Neuron (in vitro differentiated cells): ENCODE measurements around the gene MAD1L1.

ENCODE experiments used
- H2AFZ ChIP-seq: one replicate; pipeline ENCODE4 v1.6.1; 2013; ENCODE audit warnings: low read depth, mild to moderate bottlenecking, inconsistent platforms, low read length, moderate library complexity
- H3K27me3 ChIP-seq: one replicate; pipeline ENCODE4 v1.6.1; 2013; ENCODE audit warnings: low read length; ENCODE audit not compliant: insufficient read depth
- H3K36me3 ChIP-seq: one replicate; pipeline ENCODE4 v1.6.1; 2013; ENCODE audit warnings: low read length; ENCODE audit not compliant: insufficient read depth
- H3K4me1 ChIP-seq: one replicate; pipeline ENCODE4 v1.6.1; 2013; ENCODE audit warnings: low read length; ENCODE audit not compliant: insufficient read depth
- H3K4me3 ChIP-seq: 2 replicates; pipeline ENCODE4 v1.5.1; 2013; ENCODE audit warnings: mild to moderate bottlenecking, low read length, moderate library complexity
- H3K9me3 ChIP-seq: one replicate; pipeline ENCODE4 v1.6.1; 2013; ENCODE audit warnings: low read length

The MAD1L1 gene

DNA sequence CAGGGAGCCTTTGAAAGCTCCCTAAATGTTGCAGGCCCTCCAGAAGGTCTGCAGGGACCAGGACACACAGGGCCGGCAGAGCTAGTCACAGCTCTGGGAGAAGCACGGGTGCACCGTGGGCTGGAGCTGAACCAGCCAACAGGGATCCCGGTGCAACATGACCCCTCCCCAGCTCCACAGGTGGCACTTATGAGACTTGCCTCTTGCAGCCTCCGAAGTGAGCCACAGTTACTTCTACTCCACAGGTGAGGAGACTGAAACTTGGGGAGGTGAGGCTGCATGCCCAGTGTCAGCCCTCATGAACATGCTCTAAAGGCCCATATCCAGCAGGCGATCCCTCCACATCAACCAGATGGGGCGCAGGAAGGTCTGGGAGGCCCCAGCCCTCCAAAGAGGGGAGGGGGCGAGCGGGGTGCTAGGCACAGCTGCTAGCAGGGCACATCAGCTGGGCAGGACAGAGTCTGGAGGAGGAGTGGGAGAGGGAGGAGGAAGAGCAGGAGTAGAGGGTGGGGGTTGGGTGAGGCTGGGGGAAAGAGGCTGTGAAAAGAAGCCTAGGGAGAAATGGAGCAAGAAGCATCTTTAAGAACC, 338.3 kb downstream of the MAD1L1 start:
- no peaks in the 10 kb centered on the region for H3K4me1 ChIP-seq
- no peaks in the 10 kb centered on the region for H3K27me3 ChIP-seq
- peaks cover 6% of the 10 kb centered on the region for H3K9me3 ChIP-seq
- peaks cover 12% of the 10 kb centered on the region for H3K36me3 ChIP-seq
- H2AFZ ChIP-seq = no peak overlapping the region
- no peak overlapping the region for H3K4me3 ChIP-seq

DNA sequence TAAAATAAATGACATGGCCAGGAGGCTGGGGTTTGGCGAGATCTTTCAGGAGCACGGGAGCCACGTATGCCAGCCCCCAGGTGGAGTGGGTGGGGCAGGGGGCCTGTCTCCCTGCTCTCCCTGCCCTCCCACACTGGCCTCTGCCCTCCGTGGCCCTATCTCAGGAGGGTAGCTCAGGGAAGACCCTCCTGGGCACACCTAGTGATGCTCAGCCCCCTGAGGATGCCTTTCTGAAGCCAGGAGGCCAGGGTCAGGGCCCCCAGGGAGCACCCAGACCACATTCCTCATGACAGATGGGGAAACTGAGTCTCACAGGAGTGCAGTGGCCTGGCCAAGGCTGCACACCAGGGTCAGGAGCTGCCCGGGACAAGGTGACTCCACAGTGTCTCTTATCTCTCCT, 339.3 kb downstream of the MAD1L1 start:
- no peak overlapping the region for H3K4me3 ChIP-seq
- H3K9me3 ChIP-seq = peaks cover 6% of the 10 kb centered on the region
- H2AFZ ChIP-seq = no peak overlapping the region
- H3K27me3 ChIP-seq = no peaks in the 10 kb centered on the region
- H3K36me3 ChIP-seq = peaks cover 9% of the 10 kb centered on the region
- no peaks in the 10 kb centered on the region for H3K4me1 ChIP-seq

DNA sequence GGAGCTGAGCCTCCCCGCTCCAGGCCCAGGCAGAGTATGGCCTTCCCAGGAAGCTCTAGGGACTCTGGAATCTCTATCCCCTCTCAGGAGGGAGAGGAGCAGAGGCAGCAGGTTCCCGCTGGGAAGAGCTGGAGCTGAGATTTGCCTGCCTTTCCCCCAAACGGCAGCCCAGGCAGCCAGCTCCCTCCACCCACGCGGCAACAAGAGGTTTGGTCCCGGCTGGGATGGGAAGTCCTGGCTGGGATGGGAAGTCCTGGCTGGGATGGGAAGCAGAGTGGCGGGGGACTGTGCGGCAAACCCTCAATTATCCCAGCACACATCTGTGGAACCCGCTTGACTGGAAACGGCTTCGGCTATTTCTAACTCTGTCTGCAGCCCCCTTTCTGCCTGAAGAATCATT, 339.7 kb downstream of the MAD1L1 start:
- H3K9me3 ChIP-seq = peaks cover 2% of the 10 kb centered on the region
- H3K4me3 ChIP-seq = no peak overlapping the region
- peaks cover 8% of the 10 kb centered on the region for H3K36me3 ChIP-seq
- no peak overlapping the region for H2AFZ ChIP-seq
- no peaks in the 10 kb centered on the region for H3K4me1 ChIP-seq
- H3K27me3 ChIP-seq = no peaks in the 10 kb centered on the region

DNA sequence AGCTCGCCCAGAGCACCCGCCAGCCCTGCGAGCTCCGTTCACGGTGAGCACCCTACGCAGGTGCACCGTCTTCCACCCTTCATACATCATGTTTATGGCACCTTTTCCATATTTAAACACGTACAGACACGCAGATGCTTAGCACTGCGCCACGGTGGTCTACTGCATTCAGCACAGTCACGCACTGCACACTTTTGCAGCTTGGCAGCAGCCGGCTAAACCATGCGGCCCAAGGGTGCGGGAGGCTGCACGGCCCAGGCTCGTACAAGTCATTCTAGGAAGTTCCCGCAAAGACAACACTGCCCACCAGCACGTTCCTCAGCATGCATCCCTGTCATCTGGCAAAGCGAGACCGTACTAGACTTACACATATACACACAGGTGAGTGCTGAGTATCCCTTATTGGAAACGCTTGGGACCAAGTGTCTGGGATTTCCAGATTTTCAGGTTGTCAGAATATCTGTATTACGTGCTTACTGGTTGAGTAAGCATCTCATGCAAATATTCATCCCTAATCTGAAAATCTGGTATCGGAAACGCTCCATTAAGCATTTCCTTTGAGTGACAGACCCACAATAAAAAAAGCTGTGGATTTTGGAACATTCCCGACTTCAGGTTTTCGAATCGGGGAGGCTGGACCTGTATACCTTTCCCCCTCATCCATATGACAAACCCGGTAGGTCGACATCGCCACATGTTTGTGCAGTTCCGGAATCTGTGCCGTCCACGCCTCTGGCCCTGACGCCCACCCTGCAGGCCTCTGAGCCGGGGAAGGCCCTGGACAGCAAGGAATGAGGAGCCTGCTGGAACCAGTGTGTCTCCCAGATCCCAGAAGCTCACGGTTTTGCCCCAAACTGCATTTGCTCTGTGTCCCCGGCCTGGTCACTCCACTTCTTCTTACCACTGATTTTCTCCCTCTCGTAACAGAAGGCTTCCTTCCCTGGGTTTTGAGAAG, 340.5 kb downstream of the MAD1L1 start:
- no peaks in the 10 kb centered on the region for H3K9me3 ChIP-seq
- H3K27me3 ChIP-seq = no peaks in the 10 kb centered on the region
- no peak overlapping the region for H2AFZ ChIP-seq
- H3K4me1 ChIP-seq = no peaks in the 10 kb centered on the region
- peaks cover 13% of the 10 kb centered on the region for H3K36me3 ChIP-seq
- no peak overlapping the region for H3K4me3 ChIP-seq

DNA sequence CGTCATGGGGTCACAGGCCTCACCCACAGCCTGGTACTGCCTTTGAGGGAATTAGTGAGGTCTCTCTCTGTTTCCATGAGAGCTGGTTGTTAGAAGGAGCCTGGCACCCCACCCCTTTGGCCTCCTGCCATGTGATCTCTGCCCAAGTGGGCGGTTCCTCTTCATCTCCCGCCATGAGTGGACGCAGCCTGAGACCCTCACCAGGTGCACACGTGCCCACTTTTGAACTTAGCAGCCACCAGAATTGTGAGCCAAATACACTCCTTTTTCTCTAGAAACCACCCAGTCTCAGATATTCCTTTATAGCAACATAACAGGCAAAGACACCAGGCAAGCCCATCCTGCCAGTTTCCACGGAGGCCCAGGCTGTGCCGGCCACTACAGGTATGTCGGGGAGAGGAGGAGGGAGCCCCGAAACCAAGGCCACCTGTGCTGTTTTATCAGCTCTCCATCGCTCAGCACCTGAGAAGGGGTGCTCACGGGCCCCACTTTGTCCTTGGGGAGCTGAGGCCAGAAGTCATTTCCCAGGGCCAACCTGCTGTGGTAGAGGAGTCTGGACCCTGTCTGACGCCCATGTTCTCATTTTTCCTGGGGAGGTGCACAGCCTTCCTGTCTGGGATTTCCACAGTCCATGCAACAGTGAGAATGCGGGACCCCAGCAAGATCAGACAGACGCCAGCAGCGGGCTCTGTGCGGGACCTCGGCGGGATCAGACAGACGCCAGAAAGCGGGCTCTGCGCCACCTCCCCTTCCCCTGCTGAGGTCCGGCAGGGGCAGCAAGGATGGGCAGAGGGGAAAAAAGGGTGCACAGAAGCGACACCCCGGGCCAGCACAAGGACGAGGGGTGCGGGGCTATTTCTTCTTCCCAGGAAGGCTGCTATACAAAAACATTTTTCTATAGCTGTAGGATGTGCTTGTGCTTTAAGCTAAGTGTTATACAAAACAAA, 342.2 kb downstream of the MAD1L1 start:
- H3K4me1 ChIP-seq = no peaks in the 10 kb centered on the region
- H3K36me3 ChIP-seq = peaks cover 6% of the 10 kb centered on the region
- no peaks in the 10 kb centered on the region for H3K27me3 ChIP-seq
- H3K4me3 ChIP-seq = no peak overlapping the region
- no peak overlapping the region for H2AFZ ChIP-seq
- no peaks in the 10 kb centered on the region for H3K9me3 ChIP-seq

DNA sequence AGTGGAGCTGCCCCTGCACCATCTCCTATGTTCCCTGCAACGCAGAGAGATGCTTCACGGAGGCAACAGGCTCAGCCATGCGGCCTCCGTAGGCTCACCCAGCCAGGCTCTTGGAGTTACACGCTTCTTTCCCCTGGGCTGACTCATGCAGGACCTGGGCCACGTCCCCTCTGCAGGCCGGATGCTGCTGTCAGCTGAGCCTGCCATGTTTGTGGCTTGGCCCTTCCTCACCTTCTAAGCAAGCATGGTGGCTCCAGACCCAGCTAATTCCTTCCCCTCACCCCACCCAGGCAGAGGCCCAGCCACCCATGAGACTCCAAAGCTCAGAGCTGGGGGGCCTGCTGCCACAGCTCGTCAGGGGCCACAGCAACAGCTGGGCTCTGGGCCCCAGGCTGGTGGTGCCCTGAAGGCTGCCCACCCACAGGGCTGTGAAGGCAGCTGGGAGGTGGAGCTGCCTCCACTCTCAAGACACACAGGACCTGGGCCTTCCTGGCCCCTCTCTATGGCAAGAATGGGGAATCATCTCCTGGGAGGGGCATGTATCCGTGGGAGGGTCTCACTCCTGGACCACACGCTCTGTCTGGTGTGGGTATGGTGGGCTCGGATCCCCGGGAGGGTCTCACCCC, 343.1 kb downstream of the MAD1L1 start:
- Histone ChIP-seq H3K9me3 (no peaks in the 10 kb centered on the region), H3K4me3 (no peak overlapping the region), H3K27me3 (no peaks in the 10 kb centered on the region), H2AFZ (no peak overlapping the region), H3K4me1 (no peaks in the 10 kb centered on the region), H3K36me3 (peaks cover 6% of the 10 kb centered on the region)

DNA sequence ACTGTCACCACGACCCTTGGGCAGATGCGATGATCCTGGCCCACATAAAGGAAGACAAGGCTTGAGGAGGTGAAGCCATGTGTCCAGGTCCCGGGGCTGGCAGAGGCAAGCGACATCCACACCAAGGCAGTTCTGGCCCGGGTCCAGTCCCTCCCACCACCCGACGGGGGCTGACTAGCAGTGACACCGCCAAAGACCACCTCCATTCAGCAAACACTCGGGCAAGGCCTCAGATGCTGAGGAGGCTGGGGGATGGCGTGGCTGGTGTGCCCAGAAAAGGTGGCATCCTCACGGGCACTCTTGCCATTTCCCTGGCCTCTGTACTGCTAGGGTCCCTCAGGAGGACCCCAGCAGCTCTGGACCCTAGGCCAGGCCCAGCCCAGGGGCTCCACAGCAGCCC, 343.7 kb downstream of the MAD1L1 start:
- H3K36me3 ChIP-seq = peaks cover 6% of the 10 kb centered on the region
- H3K27me3 ChIP-seq = no peaks in the 10 kb centered on the region
- H2AFZ ChIP-seq = no peak overlapping the region
- no peaks in the 10 kb centered on the region for H3K9me3 ChIP-seq
- H3K4me1 ChIP-seq = no peaks in the 10 kb centered on the region
- no peak overlapping the region for H3K4me3 ChIP-seq

DNA sequence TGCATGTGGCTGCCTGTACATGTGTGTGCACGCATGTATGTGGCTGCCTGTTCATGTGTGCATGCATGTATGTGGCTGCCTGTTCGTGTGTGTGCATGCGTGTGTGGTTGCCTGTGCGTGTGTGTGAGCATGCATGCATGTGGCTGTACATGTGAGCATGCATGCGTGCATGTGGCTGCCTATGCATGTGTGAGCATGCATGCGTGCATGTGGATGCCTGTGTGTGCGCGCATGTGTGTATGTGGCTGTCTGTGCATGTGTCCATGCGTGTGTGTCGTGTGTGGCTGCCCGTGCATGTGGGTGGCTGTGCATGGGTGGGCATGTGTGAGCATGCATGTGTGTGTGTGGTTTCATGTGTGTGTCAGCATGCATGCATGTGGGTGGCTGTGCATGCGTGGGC, 344.3 kb downstream of the MAD1L1 start:
- no peak overlapping the region for H3K4me3 ChIP-seq
- no peaks in the 10 kb centered on the region for H3K9me3 ChIP-seq
- peaks cover 6% of the 10 kb centered on the region for H3K36me3 ChIP-seq

DNA sequence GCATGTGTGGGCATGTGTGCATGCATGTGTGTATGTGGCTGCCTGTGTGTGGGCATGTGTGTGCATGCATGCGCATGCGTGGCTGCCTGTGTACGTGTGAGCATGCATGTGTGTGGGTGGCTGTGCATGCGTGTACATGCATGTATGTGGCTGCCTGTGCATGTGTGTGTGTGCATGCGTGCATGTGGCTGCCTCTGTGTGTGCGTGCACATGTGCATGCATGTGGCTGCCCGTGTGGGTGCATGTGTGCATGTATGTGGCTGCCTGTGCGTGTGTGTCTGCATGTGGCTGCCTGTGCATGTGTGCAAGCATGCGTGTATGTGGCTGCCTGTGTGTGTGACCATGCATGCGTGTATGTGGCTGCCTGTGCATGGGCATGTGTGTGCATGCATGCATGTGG, 345.5 kb downstream of the MAD1L1 start:
- Histone ChIP-seq H3K27me3 (no peaks in the 10 kb centered on the region), H3K9me3 (no peaks in the 10 kb centered on the region), H3K4me3 (no peak overlapping the region), H2AFZ (no peak overlapping the region), H3K36me3 (peaks cover 6% of the 10 kb centered on the region), H3K4me1 (no peaks in the 10 kb centered on the region)

More for the DNA sequence above, 344.3 kb downstream of the MAD1L1 start:
- H3K4me1 ChIP-seq = no peaks in the 10 kb centered on the region
- H3K27me3 ChIP-seq = no peaks in the 10 kb centered on the region
- no peak overlapping the region for H2AFZ ChIP-seq

DNA sequence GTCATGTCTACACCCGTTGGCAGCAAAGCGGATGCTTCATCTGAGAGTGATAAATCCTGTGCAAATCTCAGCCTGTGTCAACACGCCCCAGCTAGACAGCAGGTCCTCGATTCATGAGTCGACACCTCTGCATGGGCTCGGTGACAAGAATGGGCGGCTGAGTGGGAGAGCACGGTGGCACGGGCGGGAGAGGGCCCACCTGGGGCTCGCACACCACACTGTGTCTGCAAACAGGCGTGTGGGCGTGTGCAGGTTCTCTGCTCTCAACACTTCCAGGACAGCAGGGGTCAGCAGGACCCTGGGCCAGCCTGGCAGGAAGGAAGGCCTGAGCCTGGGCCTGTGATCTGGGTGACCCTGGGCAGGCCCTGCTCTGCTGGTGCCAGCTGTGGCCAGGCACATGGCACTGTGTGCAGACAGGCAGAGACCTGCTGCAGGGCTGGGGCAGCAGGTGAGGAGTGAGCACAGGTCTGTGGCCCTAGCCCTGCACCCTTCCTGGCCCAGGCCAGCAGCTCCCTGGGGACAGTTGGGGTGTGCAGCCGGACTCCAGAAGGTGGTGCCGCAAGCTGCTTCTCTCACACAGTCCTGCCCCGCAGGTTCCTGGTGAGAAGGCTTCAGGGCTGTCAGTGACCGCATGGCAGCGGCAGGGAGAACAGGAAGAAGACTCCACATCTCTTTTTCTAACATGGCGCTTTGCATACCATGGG, 346.2 kb downstream of the MAD1L1 start:
- H3K4me1 ChIP-seq = no peaks in the 10 kb centered on the region
- no peak overlapping the region for H2AFZ ChIP-seq
- no peak overlapping the region for H3K4me3 ChIP-seq
- H3K9me3 ChIP-seq = no peaks in the 10 kb centered on the region
- H3K27me3 ChIP-seq = no peaks in the 10 kb centered on the region
- peaks cover 6% of the 10 kb centered on the region for H3K36me3 ChIP-seq

DNA sequence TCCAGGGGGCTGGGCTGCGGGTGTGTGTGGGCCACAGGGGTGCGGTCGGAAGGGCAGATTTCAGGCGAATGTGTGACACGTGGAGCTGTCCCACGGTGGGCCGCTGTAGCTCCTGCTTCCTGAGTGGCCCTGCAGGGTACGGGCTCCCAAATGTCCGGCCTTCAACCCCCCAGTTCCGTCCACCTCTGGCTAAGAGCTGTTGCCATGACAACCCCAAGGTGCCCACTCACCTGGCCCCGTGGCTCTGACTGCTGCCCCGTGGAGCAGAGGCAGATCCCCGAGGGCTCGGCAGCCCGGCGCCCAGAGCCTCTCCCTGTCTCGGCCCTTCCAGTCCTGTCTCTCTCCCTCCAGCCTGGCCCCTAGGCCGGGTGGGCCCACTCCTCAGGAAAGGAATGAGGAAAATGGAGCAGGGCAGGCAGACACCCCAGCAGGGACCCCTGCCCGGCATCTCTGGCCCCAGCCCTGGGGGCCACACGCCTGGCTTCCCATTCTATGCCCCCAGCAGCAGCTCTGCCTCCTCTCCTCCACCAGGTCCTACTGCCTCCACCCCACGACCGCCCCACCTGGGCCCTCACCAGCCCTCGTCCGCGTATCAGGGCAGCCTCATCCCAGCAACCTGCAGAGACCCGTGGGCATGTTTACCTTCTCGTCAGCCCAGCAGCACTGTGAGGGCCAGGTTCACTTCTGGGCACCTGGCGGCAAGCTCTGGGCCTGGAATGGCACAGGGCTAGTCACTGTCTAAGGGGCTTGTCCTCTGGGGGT, 347.1 kb downstream of the MAD1L1 start:
- H3K27me3 ChIP-seq = no peaks in the 10 kb centered on the region
- no peaks in the 10 kb centered on the region for H3K9me3 ChIP-seq
- H2AFZ ChIP-seq = no peak overlapping the region
- no peaks in the 10 kb centered on the region for H3K4me1 ChIP-seq
- peaks cover 6% of the 10 kb centered on the region for H3K36me3 ChIP-seq
- H3K4me3 ChIP-seq = no peak overlapping the region
